HPDE6-E6E7 (cell line): Measurements from ENCODE around the gene TNNI2.

Experiments used
- DNase-seq: peaks from one replicate; pipeline ENCODE4 v3.0.0; 2011; ENCODE audit warnings: missing footprints; ENCODE audit errors: extremely low spot score

TNNI2 gene

DNA sequence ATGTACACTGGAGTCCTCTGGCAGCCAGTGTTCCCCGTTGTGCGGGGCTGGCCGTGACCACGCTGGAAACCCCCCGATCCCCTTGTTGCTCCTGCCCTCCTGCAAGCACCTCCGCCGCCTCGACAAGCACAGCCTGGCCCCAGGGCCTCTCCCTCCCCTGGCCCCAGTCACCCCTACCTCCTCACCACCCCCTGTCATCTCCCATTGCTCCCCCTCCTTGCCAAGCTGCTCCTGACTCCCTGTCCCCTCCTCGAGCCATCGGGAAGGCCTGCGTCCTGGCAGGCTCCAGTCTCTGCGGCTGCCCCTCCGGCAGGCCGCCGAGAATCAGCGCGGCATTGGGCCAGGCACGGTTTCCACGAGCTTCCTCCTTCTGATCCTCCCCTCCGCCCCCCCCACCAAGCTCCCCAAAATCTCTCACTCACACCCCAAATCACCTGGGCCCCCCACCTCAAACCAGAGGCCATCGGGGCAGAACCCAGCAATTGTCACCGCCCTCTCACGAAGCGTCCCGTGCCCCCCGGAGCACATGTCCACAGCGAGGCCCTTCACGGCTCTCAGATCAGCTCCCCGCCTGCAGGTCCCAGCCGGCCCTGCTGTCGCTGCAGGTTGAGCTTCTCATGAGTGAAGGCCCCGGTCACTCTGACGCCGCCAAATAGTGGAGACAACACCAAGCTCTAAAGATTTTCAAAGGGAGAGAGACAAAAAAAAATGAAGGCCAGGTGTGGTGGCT is 8.4 kb downstream of the TNNI2 start:
- no peak for DNase-seq

- no peak for DNase-seq
These were observed 9.3 kb downstream of the TNNI2 start for GRCh38 chr11:1847926-1848639.

DNA sequence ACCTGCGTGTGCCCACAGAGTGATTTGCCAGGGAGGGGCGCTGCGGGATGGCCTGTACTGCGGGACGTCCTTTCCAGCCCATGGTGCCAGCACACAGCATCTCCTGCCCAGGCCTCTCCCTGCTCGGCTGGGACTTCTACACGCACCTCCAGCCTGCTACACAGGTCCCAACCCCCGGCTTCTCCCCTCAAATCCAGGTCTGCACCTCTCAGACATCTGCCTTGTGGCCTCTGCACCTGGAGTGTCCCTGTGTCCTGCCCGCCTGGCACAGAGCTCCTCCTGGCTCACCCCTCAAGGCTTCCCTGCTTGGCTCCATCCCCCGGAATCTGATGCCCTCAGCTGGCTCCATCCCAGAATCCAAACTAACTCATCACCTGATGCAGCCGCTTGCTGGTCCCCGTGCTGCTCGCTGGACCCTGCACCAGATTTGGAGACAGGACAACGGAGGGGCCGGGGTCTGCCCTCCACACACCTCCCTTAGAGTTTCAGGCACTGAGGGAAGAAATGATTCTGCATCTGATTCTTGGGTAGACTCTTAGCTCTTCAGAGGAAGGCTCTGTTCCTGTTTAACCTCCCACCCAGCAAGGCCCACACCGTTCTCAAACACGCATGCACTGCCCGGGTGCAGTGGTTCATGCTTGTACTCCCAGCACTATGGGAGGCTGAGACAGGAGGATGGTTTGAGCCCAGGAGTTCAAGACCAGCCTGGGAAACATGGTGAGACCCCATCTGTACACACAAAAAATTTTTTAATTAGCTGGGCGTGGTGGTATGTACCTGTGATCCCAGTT is 10.1 kb downstream of the TNNI2 start:
- no peak for DNase-seq

- no peak for DNase-seq
These were observed 12.8 kb downstream of the TNNI2 start for GRCh38 chr11:1851468-1852180.

DNA sequence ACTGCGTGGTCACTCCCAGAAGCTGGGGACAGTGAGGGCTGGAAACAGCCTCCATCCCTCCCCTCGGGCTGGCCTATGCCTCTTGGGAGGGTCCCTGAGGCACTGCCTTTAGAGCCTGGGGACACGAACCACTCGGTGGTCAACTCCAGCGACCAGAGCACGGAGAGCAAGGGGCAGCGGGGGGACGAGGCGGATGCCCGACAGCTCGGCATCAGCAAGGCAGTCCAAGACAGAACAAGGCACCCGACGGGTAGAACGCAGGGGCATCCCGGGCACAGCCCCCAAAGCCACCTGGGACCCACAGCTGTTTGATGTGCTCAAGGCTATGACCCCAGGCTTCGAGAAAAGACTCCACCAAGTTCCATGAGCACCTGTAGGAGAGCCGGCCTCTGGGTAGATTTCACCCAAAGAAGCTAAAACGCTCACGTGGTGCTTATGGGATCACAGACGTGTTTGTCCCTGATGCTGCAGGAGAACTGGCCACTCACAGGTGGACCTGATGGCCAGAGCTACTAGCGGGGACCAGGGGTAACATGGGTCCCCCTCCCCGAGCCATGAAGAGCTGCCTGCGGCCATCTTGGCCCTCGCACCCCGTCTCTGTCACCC is 13.6 kb downstream of the TNNI2 start:
- DNase-seq = no peak

- DNase-seq = no peak
These were observed 14.1 kb downstream of the TNNI2 start, which contains the start of gene LSP1 for GRCh38 chr11:1852877-1853276. Gene LSP1, plus strand, starts transcription at chr11:1853084. Its CDS starts 61 bp downstream, at chr11:1853145.

DNA sequence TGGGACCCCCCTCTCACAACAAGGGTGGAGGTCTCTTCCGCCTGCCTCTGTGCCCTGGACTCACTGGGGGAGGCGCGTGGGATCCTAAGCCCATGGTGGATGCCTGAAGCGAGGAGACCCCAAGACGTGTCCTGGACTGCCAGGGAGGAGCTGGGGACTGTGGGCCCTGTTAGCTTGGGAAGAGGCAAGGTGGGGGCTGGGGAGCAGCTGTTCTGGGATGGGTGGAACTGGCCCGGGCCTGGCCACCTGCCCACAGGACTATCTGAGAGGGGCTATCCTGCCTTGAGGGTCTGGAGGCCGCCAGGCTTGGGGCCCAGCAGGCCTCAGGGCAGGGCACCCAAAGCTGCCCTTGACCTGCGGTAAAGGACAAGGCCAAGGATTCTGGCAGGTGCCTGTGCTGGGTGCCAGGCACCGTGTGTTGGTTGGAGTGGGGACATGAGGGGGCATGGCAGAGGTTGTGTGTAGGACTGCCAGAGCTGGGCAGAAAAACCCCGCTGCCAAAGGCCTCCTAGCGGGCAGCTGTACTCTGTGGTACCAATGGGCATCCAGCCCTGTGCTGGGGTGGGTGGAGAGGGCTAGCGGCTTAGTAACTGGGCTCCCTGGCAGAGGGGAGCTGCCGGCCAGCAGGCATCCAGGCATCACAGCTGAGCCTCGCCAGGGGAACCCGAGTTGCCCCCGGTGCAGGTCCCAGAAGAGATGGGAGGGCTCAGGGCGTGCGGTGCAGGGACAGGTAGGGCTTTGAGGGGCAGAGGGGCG is 14.8 kb downstream of the TNNI2 start:
- DNase-seq = no peak

DNA sequence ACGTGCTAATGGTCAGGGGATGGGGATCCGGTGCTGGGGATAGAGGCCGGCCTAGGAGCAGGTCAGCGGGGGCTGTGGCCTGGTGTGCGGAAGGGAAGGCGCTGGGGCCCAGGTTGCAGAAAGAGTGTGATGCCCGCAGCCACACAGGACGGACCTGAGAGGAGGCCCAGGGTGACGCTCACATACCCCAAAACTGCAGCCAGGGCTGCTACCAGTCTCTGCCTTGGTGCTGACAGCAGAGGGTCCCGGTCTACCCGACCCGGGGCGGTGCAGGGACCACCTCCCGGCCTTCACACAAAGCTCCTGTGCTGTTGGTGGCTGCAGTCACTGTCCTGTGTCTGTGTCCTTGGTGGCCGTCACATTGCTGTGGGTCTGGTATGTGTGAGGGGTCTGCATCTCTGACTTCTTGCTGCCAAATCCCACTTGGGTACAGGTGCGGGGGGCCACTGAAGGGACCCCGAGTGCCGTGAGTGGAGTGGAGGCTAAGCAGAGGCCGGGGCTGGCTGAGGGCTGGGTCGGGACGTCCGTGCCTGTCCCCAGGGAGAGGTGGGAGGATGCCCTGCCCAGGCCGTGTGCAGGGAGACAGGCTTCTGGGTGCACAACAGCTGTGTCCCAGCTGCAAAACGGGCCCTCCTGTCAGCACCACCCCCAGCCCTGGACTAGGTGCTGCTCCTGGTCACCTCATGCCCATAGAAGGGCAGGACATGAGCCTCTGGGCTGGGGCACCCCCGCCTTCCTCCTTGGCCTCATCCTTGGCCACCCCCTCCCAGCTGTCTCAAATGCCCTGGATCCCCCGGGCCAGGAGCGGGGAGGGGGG is 15.6 kb downstream of the TNNI2 start:
- DNase-seq = no peak

DNA sequence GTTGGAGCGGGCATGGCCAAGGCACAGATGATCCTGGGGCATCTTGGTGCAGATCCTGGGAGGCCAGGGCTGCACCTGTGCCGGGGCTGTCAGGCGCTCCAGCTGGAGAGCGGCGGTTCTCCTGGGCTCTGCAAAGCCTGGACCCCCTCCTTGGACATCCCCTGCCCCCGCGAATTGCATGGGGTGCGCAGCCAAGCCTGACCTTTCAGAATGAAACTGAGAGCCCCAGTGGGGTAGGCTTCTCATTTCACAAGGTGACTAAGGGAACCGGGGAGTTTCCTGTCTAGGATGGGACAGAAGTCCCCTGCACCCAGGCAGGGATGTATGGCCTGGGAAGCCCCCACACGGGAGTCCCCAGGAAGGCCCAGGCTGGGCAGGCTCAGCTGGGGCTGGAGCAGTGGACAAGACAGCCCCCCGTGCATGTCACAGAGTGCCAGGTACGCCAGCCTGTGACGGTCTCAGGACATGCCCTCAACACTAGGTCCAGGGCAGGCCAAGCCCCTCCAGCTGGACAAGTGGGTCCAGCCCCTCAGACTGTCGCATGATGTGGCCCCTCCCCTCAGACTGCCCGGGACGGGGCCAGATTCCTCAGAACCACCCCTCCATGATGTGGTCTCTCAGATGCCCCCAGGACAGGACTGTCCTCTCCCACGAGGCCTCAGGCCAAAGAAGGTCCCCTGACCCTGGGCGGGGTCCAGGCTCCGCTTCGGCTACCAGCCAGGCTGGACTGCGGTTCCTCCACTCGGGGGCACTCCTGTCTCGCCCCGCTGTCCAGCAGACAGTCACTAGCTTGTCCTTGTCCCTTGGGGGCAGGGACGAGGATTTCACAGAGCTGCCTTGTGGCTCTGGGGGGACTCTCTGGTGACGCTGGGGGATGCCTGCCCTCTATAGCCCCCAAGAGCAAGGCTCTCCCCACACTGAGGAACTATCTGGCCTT is 16.4 kb downstream of the TNNI2 start:
- no peak for DNase-seq

GRCh38 chr11:1855886-1856265 is 17.1 kb downstream of the TNNI2 start:
- no peak for DNase-seq

GRCh38 chr11:1856306-1857005 is 17.7 kb downstream of the TNNI2 start:
- DNase-seq = no peak

DNA sequence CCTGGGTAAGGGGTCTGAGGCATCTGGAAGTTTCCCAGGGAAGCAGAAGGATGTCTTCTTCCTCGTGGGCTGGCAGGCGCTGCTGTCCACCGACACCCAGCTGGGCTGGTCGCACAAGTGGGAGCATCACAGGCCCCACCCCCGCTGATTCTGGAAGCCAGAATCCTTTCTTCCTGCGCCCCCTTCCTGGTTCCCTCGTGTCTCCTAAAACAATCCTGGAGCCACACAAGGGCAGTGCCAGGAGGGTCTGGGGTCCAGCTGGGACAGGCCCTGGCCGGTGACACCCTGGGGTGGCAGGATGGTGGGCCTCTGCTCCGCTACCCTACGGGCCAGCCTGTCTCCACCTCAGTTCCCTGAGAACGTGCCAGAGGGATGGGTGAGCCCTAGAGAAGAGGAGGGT is 18.3 kb downstream of the TNNI2 start:
- no peak for DNase-seq

- DNase-seq = no peak
These were observed 19.4 kb downstream of the TNNI2 start for GRCh38 chr11:1858154-1858553.

DNA sequence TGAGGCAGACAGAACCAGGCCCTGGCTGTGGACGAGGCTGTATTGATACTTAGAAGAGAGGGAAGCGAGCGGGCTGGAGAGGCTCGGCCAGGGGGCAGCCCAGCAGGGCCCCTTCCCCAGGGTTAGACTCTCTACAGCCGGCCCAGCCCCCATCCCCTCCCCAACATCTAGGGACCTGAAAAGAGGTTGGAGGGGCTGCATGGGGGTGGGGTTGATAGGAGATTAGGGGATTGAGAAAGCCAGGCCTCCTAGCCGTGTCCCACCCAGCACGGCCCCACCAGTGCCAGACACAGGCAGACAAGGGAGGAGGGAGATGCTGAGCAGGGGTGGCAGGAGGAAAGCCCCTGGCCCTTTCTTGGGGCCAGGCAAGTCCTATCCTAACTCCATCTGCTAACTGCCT is 19.8 kb downstream of the TNNI2 start:
- no peak for DNase-seq

DNA sequence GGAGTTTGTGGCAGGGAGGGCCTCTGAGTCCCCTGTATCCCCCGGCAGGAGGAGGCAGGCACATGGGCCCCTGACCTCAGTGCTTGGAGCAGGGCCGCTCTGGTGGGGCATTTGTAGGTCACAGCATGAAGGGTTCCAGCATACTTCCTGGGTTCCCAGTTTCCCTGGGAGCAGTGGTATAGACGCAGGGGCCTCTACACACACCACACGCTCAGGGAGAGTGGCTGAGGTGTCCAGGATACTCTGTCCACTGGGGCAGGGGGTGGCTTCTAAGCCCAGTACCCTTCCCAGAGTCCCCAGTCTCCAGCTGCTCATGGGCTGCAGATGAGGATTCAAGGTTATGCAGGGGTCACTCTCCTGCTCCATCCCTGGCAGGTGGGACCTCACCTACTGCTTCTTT is 20.2 kb downstream of the TNNI2 start:
- DNase-seq = no peak

DNA sequence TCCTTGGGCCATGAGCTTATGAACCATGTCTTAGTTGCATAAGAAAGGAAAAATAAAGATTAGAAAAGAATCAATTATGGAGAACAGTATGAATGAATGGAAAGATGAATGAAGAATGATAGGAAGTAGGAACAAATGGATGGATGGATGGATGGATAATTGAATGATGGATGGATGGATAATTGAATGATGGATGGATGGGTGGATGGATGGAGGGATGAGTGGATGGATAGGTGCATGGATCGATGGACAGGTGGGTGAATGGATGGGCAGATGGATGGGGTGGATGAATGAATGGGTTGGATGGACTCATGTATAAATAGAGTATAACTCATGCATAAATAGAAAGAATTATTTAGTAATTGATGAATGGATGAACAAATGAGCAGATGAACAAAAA is 21.3 kb downstream of the TNNI2 start:
- no peak for DNase-seq

DNA sequence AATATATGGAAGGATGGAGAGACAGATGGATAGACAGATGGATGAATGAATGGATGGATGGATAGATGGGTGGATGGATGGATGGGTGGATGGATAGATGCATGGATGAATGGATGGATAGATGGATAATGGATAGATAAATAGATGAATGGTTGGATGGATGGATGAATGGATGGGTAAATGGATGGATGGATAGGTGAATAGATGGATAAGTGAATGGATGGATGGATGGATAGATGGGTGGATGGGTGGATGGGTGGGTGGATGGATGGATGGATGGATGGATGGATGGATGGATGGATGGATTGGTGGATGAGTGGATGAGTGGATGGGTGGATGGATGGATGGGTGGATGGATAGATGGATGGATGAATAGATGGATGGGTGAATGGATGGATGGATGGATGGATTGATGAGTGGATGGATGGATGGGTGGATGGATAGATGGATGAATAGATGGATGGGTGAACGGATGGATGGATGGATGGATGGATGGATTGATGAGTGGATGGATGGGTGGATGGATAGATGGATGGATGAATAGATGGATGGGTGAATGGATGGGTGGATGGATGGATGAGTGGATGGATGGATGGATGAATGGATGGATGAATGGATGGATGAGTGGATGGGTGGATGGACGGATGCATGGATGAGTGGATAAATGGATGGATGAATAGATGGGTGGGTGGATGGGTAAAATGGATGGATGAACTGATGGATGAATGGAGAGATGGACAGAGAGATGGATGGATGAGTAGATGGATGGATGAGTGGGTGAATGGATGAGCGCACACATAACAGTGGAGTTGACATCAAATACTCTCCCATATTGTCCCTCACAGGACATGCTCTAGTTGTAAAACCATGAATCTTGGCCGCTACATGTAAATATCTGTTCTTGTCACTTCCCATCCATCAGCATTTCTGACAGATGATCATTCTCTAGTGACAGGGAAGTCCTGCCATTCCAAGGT is 22.9 kb downstream of the TNNI2 start:
- no peak for DNase-seq
